ENCODE results near the gene BICRA. TPM values are rescaled to one million over a fixed set of nuclear protein-coding genes. Genes with fewer than 3 reads are reported as not detected.

BICRA gene
- total RNA-seq, 1 donor, result 8.5 TPM

GRCh38 chr19:47695533-47696262, 86.8 kb downstream of the BICRA start:
- no peak for TF ChIP-seq CTCF (IDR thresholded peaks at IDR 0.05; ENCODE audit: insufficient read depth, low read length)
- H3K4me3 ChIP-seq (ENCODE audit: low read depth, low read length), result no peak overlapping the region
- no peak for DNase-seq (ENCODE audit: low read depth)

DNA sequence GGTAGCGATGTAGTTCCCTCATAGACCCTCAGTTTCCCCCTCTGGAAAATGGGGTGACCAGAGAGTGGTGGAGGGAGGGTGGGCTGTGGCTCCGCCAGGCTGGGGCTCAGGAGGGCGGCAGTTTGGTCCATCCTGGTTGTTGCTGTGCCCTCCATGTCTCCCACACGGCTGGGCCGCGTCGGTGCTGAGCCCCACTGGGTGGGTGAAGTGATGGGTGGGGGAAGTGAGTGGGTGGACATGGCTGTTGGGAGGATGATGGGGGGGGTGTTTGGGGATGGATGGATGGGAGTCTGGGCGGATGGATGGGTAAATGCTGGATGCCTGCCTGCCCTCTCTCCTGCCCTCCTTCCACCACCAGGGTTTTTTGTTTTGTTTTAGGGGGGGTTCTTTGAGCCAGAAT, 87.7 kb downstream of the BICRA start:
- no peak for DNase-seq (ENCODE audit: low read depth)
- TF ChIP-seq CTCF (IDR thresholded peaks at IDR 0.05; ENCODE audit: insufficient read depth, low read length), result no peak
- H3K4me3 ChIP-seq (ENCODE audit: low read depth, low read length), result no peak overlapping the region

- peak; percentile 87 for DNase-seq (ENCODE audit: low read depth)
- peak; percentile 100 for TF ChIP-seq CTCF (IDR thresholded peaks at IDR 0.05; ENCODE audit: insufficient read depth, low read length)
- H3K4me3 ChIP-seq (ENCODE audit: low read depth, low read length), result no peak overlapping the region
Observed at GRCh38 chr19:47697863-47698609, 89.1 kb downstream of the BICRA start.

DNA sequence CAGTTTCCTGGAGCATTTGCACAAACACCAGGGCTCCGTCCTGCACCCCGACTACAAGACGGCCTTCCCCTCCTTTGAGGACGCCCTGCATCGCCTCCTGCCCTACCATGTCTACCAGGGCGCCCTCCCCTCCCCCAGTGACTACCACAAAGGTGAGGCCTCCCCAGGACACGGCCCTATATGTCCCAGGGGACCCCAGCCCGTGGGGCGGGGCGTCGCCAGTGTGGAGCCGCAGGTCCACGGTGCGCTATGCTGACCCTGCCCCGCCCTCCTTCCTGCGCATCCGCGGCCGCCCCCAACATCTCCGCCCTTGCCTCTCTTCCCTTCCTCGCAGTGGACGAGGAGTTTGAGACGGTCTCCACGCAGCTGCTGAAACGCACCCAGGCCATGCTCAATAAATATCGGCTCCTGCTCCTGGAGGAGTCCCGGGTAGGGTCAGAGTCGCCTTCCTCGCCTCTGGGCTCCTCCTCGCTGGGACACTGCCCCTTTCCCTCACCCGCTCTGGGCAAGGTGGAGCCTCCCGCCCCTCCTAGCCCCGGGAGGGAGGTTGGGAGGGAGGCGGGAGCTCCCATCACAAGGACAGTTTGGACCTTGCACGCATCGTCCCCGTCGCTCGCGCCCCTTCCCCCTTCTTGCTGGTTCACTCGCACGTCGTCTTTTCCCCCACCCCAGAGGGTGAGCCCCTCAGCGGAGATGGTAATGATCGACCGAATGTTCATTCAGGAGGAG, 89.9 kb downstream of the BICRA start:
- TF ChIP-seq CTCF (IDR thresholded peaks at IDR 0.05; ENCODE audit: insufficient read depth, low read length), result no peak
- DNase-seq (ENCODE audit: low read depth), result no peak
- no peak overlapping the region for H3K4me3 ChIP-seq (ENCODE audit: low read depth, low read length)

DNA sequence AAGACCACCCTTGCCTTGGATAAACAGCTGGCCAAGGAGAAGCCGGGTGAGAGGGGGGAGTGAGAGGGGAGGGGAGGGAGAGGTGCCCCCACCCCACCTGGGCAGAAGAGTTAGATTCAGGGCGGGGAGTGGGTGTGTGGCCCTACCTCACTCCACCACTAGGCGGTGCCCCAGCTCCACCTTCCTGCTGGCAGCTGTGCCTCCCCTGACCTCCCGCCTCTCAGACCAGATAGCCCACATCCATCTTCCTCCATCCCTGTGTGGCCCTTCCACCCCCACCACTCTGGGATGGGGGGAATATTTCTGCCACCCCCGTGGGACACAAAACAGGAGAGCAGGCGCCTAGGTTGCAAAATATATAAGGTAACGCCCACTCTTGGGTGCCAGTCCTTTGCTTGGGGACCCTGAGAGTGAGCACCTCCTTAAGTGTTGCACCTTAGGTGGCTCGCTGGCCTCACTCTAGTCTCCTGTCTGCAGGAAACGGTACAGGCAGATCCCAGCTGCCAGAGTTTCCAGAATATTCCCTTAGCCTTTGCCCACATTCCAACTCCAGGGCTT, 90.5 kb downstream of the BICRA start:
- peak; percentile 84 for TF ChIP-seq CTCF (IDR thresholded peaks at IDR 0.05; ENCODE audit: insufficient read depth, low read length)
- DNase-seq (ENCODE audit: low read depth), result peak; percentile 27
- no peak overlapping the region for H3K4me3 ChIP-seq (ENCODE audit: low read depth, low read length)

DNA sequence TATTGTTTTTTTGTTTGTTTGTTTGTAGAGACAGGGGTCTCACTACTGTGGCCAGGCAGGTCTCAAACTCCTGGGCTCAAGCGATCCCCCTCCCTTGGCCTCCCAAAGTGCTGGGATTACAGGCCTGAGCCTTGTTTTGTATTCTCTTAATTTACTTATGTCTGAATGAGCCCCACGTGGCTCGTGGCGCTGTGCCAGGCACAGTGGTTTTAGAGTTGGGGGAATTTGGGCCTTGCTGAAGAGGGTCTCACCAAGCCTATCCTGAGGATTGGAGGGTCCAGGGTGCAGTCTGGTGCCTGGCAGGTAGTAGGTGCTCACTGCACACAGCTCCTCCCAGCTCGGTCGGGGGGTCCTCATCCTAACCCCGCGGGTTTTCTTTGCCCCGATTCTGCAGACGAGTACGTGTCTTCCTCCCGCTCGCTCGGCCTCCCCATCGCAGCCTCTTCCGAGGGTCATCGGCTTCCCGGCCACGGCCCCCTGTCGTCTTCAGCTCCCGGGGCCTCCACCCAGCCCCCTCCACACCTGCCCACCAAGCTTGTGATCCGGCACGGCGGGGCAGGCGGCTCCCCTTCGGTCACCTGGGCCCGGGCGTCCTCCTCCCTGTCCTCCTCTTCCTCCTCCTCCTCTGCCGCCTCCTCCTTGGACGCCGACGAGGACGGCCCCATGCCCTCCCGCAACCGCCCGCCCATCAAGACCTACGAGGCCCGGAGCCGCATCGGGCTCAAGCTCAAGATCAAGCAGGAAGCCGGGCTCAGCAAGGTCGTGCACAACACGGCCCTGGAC, 92.2 kb downstream of the BICRA start:
- no peak overlapping the region for H3K4me3 ChIP-seq (ENCODE audit: low read depth, low read length)
- no peak for TF ChIP-seq CTCF (IDR thresholded peaks at IDR 0.05; ENCODE audit: insufficient read depth, low read length)
- no peak for DNase-seq (ENCODE audit: low read depth)
